OCI-LY1 (cell line): ENCODE measurements around the gene DHRSX.

ENCODE experiments used
- H2AFZ ChIP-seq: fragments of 200-600 bp; sonication (generic), shearing (Covaris generic); 2 replicates; pipeline ENCODE4 v1.6.0; 2014; ENCODE audit warnings: antibody characterized with exemption, mild to moderate bottlenecking, low read length
- H3F3A ChIP-seq: fragments of 200-600 bp; sonication (generic), shearing (Covaris generic); 2 replicates; pipeline ENCODE4 v1.6.0; 2014; ENCODE audit warnings: mild to moderate bottlenecking, antibody characterized with exemption, low read length, moderate library complexity; ENCODE audit not compliant: insufficient read depth
- H3K27ac ChIP-seq: fragments of 200-600 bp; sonication (generic); 2 replicates; pipeline ENCODE4 v1.5.1; 2014; ENCODE audit warnings: low read length, mixed run types, mild to moderate bottlenecking, low read depth; ENCODE audit not compliant: poor library complexity, severe bottlenecking
- H3K27me3 ChIP-seq: fragments of 200-600 bp; sonication (generic); 2 replicates; pipeline ENCODE4 v1.6.0; 2014; ENCODE audit warnings: antibody characterized with exemption, mild to moderate bottlenecking, low read length, moderate library complexity; ENCODE audit not compliant: insufficient read depth
- H3K36me3 ChIP-seq: fragments of 200-600 bp; sonication (generic); 2 replicates; pipeline ENCODE4 v1.6.1; 2014; ENCODE audit warnings: mild to moderate bottlenecking, antibody characterized with exemption, low read length, moderate library complexity, mixed read lengths; ENCODE audit not compliant: insufficient read depth
- H3K4me1 ChIP-seq: fragments of 200-600 bp; sonication (generic); 2 replicates; pipeline ENCODE4 v1.5.1; 2014; ENCODE audit warnings: mild to moderate bottlenecking, low read length, moderate library complexity; ENCODE audit not compliant: insufficient read depth, severe bottlenecking
- H3K4me2 ChIP-seq: fragments of 200-600 bp; sonication (generic), shearing (Covaris generic); 2 replicates; pipeline ENCODE4 v1.6.1; 2014; ENCODE audit warnings: low read length
- H3K4me3 ChIP-seq: fragments of 200-600 bp; sonication (generic); 2 replicates; pipeline ENCODE4 v1.5.1; 2014; ENCODE audit warnings: low read length, low read depth, mild to moderate bottlenecking, mixed read lengths; ENCODE audit not compliant: poor library complexity, severe bottlenecking
- H3K79me2 ChIP-seq: fragments of 200-600 bp; shearing (Covaris generic); 2 replicates; pipeline ENCODE4 v1.6.1; 2016; ENCODE audit warnings: mixed run types, low read length, mixed read lengths; ENCODE audit not compliant: insufficient read depth
- H3K9ac ChIP-seq: fragments of 200-600 bp; sonication (generic), shearing (Covaris generic); 2 replicates; pipeline ENCODE4 v1.6.1; 2014; ENCODE audit warnings: mild to moderate bottlenecking, low read length, mixed read lengths
- H3K9me2 ChIP-seq: fragments of 200-600 bp; sonication (generic), shearing (Covaris generic); 2 replicates; pipeline ENCODE4 v1.6.1; 2014; ENCODE audit warnings: low read depth, mild to moderate bottlenecking, low read length, mixed read lengths
- H3K9me3 ChIP-seq: fragments of 200-600 bp; shearing (Covaris generic); 2 replicates; pipeline ENCODE4 v1.6.1; 2014; ENCODE audit warnings: low read length, mixed read lengths
- H4K20me1 ChIP-seq: fragments of 200-600 bp; sonication (generic), shearing (Covaris generic); 2 replicates; pipeline ENCODE4 v1.6.0; 2016; ENCODE audit warnings: mild to moderate bottlenecking, low read length; ENCODE audit not compliant: insufficient read depth
- CTCF ChIP-seq: fragments of 200-600 bp; sonication (generic), shearing (Covaris generic); IDR thresholded peaks from 2 replicates; pipeline ENCODE4 v1.5.1; 2017; ENCODE audit warnings: mild to moderate bottlenecking, antibody characterized with exemption, low read length, moderate library complexity, mixed read lengths
- EZH2 ChIP-seq: fragments of 200-600 bp; sonication (generic), shearing (Covaris generic); IDR thresholded peaks from 2 replicates; pipeline ENCODE4 v1.8.0; 2017; ENCODE audit warnings: borderline replicate concordance, mixed run types, mild to moderate bottlenecking, antibody characterized with exemption, low read length, moderate library complexity, mixed read lengths

Gene DHRSX

GRCh38 chrX:2224597-2225235 is 276.1 kb downstream of the DHRSX start:
- peaks cover 29% of the 10 kb centered on the region for H3K36me3 ChIP-seq
- peaks cover 7% of the 10 kb centered on the region; the same call in 1 of the 2 replicates for H3K9me3 ChIP-seq
- H2AFZ ChIP-seq = no peak overlapping the region
- H3K27ac ChIP-seq = no peak overlapping the region
- H3K4me3 ChIP-seq = no peak overlapping the region
- no peaks in the 10 kb centered on the region for H3K4me1 ChIP-seq
- H3K4me2 ChIP-seq = no peak overlapping the region
- H3K27me3 ChIP-seq = no peaks in the 10 kb centered on the region
- no peaks in the 10 kb centered on the region for H3K79me2 ChIP-seq
- no peak overlapping the region for H3K9ac ChIP-seq
- H3F3A ChIP-seq = no peaks in the 10 kb centered on the region
- TF ChIP-seq EZH2 (no peak), CTCF (no peak)
- no peaks in the 10 kb centered on the region for H3K9me2 ChIP-seq
- H4K20me1 ChIP-seq = no peaks in the 10 kb centered on the region

- Histone ChIP-seq H3K9me3 (peaks cover 12% of the 10 kb centered on the region), H3K9me2 (no peaks in the 10 kb centered on the region)
- no peak for TF ChIP-seq CTCF
- no peak for TF ChIP-seq EZH2
Measured at GRCh38 chrX:2224161-2224560, 276.6 kb downstream of the DHRSX start.

GRCh38 chrX:2220829-2221567 is 279.8 kb downstream of the DHRSX start:
- H3F3A ChIP-seq = no peaks in the 10 kb centered on the region
- H3K36me3 ChIP-seq = peaks cover 28% of the 10 kb centered on the region
- TF ChIP-seq CTCF (no peak), EZH2 (no peak)
- H3K9ac ChIP-seq = no peak overlapping the region
- no peak overlapping the region for H3K4me3 ChIP-seq
- no peak overlapping the region for H3K4me2 ChIP-seq
- H2AFZ ChIP-seq = no peak overlapping the region
- no peaks in the 10 kb centered on the region for H3K27me3 ChIP-seq
- no peaks in the 10 kb centered on the region for H4K20me1 ChIP-seq
- H3K4me1 ChIP-seq = no peaks in the 10 kb centered on the region
- no peaks in the 10 kb centered on the region for H3K79me2 ChIP-seq
- no peak overlapping the region for H3K27ac ChIP-seq
- peaks cover 24% of the 10 kb centered on the region for H3K9me3 ChIP-seq
- no peaks in the 10 kb centered on the region for H3K9me2 ChIP-seq

More at GRCh38 chrX:2224161-2224560, 276.6 kb downstream of the DHRSX start:
- H3K9ac ChIP-seq = no peak overlapping the region
- no peaks in the 10 kb centered on the region for H3K27me3 ChIP-seq
- no peaks in the 10 kb centered on the region for H3F3A ChIP-seq
- no peak overlapping the region for H2AFZ ChIP-seq
- H3K79me2 ChIP-seq = no peaks in the 10 kb centered on the region
- no peak overlapping the region for H3K4me3 ChIP-seq
- H4K20me1 ChIP-seq = no peaks in the 10 kb centered on the region
- no peak overlapping the region for H3K4me2 ChIP-seq
- no peaks in the 10 kb centered on the region for H3K4me1 ChIP-seq
- H3K36me3 ChIP-seq = peaks cover 28% of the 10 kb centered on the region
- no peak overlapping the region for H3K27ac ChIP-seq
